Measurements from ENCODE around the gene SLC35G6.
A peak's percentile ranks its signal among the peaks of the same experiment; 100 is the strongest.

GRCh38 chr17:7479213-7480088, 1.8 kb upstream of the SLC35G6 start, which contains the start of gene ZBTB4:
- TF ChIP-seq CTCF (IDR thresholded peaks at IDR 0.05): no peak
- TF ChIP-seq POLR2A (IDR thresholded peaks at IDR 0.05): peak; percentile 62
- TF ChIP-seq EP300 (IDR thresholded peaks at IDR 0.05; ENCODE audit: low read depth): no peak
- peak; percentile 59 to 81 (median 76) for TF ChIP-seq POLR2AphosphoS5 (IDR thresholded peaks at IDR 0.05)
